WTC11 (cell line): ENCODE data around the gene SH3TC2. TPM values are rescaled to one million over a fixed set of nuclear protein-coding genes. Genes with fewer than 3 reads are reported as not detected.

Source experiments
- ATAC-seq: fragments of 200-7000 bp; cut with Tn5 transposase; 2 replicates; pipeline ENCODE4 v1.10.0; 2021; ENCODE audit warnings: mild to moderate bottlenecking, moderate library complexity
- CTCF ChIA-PET: fragments of 300-600 bp; sonication (Branson Sonifier 250); formaldehyde crosslinking; loops from one replicate; lab custom pipeline; 2021; ENCODE audit warnings: antibody characterized with exemption; lab: Charles Lee
- POLR2A ChIA-PET: fragments of 350-600 bp; sonication (Branson Sonifier 250); formaldehyde crosslinking; loops from one replicate; lab custom pipeline; 2021; ENCODE audit warnings: antibody characterized with exemption; lab: Charles Lee
- DNase-seq: peaks from one replicate; pipeline ENCODE4 v3.0.0; 2021; ENCODE audit warnings: low spot score
- H3K27ac Mint-ChIP-seq: 2 replicates; pipeline ENCODE4 v1.8.0; 2021; ENCODE audit warnings: mixed read lengths
- H3K27me3 Mint-ChIP-seq: 2 replicates; pipeline ENCODE4 v1.8.0; 2021; ENCODE audit warnings: low read depth, mild to moderate bottlenecking, moderate library complexity, mixed read lengths
- H3K36me3 Mint-ChIP-seq: 2 replicates; pipeline ENCODE4 v1.8.0; 2021; ENCODE audit warnings: mixed read lengths
- H3K4me1 Mint-ChIP-seq: 2 replicates; pipeline ENCODE4 v1.8.0; 2022; ENCODE audit warnings: mixed read lengths
- H3K4me3 Mint-ChIP-seq: 2 replicates; pipeline ENCODE4 v1.8.0; 2021; ENCODE audit warnings: mild to moderate bottlenecking, moderate library complexity, mixed read lengths
- H3K9me3 Mint-ChIP-seq: 2 replicates; pipeline ENCODE4 v1.8.0; 2021; ENCODE audit warnings: mixed read lengths
- CREM ChIP-seq: sonication (generic); formaldehyde crosslinking; IDR thresholded peaks from 2 replicates; pipeline ENCODE4 v1.8.1; 2022; ENCODE audit warnings: mild to moderate bottlenecking, missing genetic modification reagents, moderate library complexity
- ESRRA ChIP-seq: sonication (generic); formaldehyde crosslinking; IDR thresholded peaks from 2 replicates; pipeline ENCODE4 v1.8.1; 2022; ENCODE audit warnings: mild to moderate bottlenecking, missing genetic modification reagents, borderline replicate concordance
- ETV6 ChIP-seq: sonication (generic); formaldehyde crosslinking; IDR thresholded peaks from 2 replicates; pipeline ENCODE4 v1.8.1; 2022; ENCODE audit warnings: mild to moderate bottlenecking, missing genetic modification reagents
- GABPB1 ChIP-seq: sonication (generic); formaldehyde crosslinking; IDR thresholded peaks from 2 replicates; pipeline ENCODE4 v1.8.1; 2023; ENCODE audit warnings: mild to moderate bottlenecking, missing genetic modification reagents
- MXD4 ChIP-seq: fragments of 250-450 bp; sonication (Bioruptor Pico); IDR thresholded peaks from 2 replicates; pipeline ENCODE4 v1.8.0; 2021; ENCODE audit warnings: mild to moderate bottlenecking, moderate library complexity, borderline replicate concordance
- NR2C2 ChIP-seq: sonication (generic); formaldehyde crosslinking; IDR thresholded peaks from 2 replicates; pipeline ENCODE4 v1.8.0; 2022; ENCODE audit warnings: mild to moderate bottlenecking, missing genetic modification reagents
- total RNA-seq: library from RNA; stranded (reverse); gene quantifications from 3 replicates; pipeline ENCODE4 v1.2.3, GENCODE V29; 2021
- TF ChIP-seq, protein P1 (sequence below): fragments of 250-450 bp; sonication (Bioruptor Pico); IDR thresholded peaks from 2 replicates; pipeline ENCODE4 v2.1.2; 2022; ENCODE audit warnings: mild to moderate bottlenecking, moderate library complexity
- TF ChIP-seq, protein P2 (sequence below): sonication (generic); formaldehyde crosslinking; IDR thresholded peaks from 2 replicates; pipeline ENCODE4 v1.8.0; 2023; ENCODE audit warnings: mild to moderate bottlenecking, missing genetic modification reagents
- TF ChIP-seq, protein P3 (sequence below): sonication (generic); formaldehyde crosslinking; IDR thresholded peaks from 2 replicates; pipeline ENCODE4 v1.8.0; 2022; ENCODE audit warnings: mild to moderate bottlenecking, missing genetic modification reagents
- TF ChIP-seq, protein P4 (sequence below): fragments of 250-450 bp; sonication (Bioruptor Pico); IDR thresholded peaks from 2 replicates; pipeline ENCODE4 v1.9.0; 2021; ENCODE audit warnings: mild to moderate bottlenecking
- TF ChIP-seq, protein P5 (sequence below): fragments of 250-450 bp; sonication (Bioruptor Pico); IDR thresholded peaks from 2 replicates; pipeline ENCODE4 v1.8.0; 2021; ENCODE audit warnings: mild to moderate bottlenecking
- TF ChIP-seq, protein P6 (sequence below): sonication (generic); formaldehyde crosslinking; IDR thresholded peaks from 2 replicates; pipeline ENCODE4 v1.8.1; 2022; ENCODE audit warnings: low read depth, missing genetic modification reagents, borderline replicate concordance
- TF ChIP-seq, protein P7 (sequence below): sonication (generic); formaldehyde crosslinking; IDR thresholded peaks from 2 replicates; pipeline ENCODE4 v1.8.1; 2022; ENCODE audit warnings: missing genetic modification reagents, borderline replicate concordance

The SH3TC2 gene
- total RNA-seq, 1 experiment from 2014 or later = 0.61 TPM

DNA sequence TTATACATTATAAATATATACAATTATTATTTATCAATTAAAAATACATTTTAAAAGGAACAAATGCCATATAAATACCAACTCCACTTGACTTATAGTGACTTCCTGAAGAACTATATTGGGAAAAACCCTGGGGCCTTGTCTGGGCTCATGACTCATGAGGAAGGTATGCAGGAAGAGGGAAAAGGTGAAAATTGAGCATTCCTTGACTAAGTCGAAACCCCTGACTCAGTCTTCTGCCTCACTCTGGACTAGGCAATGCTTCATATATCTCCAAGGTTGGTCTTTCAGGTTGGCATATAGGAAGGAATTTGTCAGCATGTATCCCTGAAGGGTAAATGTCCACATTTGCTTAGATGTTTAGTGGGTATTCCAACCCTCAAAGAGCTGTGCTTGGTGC is 78.5 kb downstream of the SH3TC2 start (continued):
- TF ChIP-seq, protein P1, sequence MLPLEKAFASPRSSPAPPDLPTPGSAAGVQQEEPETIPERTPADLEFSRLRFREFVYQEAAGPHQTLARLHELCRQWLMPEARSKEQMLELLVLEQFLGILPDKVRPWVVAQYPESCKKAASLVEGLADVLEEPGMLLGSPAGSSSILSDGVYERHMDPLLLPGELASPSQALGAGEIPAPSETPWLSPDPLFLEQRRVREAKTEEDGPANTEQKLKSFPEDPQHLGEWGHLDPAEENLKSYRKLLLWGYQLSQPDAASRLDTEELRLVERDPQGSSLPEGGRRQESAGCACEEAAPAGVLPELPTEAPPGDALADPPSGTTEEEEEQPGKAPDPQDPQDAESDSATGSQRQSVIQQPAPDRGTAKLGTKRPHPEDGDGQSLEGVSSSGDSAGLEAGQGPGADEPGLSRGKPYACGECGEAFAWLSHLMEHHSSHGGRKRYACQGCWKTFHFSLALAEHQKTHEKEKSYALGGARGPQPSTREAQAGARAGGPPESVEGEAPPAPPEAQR (CRISPR knock-in tag) = no peak
- TF ChIP-seq, protein P2, sequence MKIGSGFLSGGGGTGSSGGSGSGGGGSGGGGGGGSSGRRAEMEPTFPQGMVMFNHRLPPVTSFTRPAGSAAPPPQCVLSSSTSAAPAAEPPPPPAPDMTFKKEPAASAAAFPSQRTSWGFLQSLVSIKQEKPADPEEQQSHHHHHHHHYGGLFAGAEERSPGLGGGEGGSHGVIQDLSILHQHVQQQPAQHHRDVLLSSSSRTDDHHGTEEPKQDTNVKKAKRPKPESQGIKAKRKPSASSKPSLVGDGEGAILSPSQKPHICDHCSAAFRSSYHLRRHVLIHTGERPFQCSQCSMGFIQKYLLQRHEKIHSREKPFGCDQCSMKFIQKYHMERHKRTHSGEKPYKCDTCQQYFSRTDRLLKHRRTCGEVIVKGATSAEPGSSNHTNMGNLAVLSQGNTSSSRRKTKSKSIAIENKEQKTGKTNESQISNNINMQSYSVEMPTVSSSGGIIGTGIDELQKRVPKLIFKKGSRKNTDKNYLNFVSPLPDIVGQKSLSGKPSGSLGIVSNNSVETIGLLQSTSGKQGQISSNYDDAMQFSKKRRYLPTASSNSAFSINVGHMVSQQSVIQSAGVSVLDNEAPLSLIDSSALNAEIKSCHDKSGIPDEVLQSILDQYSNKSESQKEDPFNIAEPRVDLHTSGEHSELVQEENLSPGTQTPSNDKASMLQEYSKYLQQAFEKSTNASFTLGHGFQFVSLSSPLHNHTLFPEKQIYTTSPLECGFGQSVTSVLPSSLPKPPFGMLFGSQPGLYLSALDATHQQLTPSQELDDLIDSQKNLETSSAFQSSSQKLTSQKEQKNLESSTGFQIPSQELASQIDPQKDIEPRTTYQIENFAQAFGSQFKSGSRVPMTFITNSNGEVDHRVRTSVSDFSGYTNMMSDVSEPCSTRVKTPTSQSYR = no peak
- no peak for TF ChIP-seq CREM (CRISPR knock-in tag)
- TF ChIP-seq, all 79 proteins: peak for 0

DNA sequence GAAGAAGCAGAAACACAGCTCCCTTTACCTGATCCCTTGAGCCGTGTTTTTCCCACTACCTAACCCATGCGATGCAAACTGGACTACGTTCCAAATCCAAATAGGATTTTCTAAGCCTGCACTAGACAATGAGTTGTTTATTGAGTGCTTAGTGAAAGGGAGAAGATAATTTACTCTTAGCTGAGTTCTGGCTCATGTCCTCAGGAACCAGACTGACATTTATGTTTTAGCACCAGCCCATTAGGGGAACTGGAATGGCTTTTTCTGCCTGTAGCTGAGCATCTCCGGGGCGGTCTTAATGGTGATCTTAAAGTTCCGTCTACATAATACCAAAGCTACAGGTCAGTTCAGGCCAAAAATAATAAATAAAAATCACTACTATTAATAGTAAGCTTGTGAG is 81.5 kb downstream of the SH3TC2 start:
- ChIA-PET POLR2A (no interaction called here), CTCF (interaction anchor here (0.6 to 2.3 kb wide), 7 partner anchors 10 to 250 kb away, joined by 3 to 8 read pairs (median 4); no protein-coding TSS in a partner anchor)
- no peak overlapping the region for H3K27ac Mint-ChIP-seq
- no peak overlapping the region for H3K4me3 Mint-ChIP-seq
- no peak for DNase-seq
- peaks cover 54% of the 10 kb centered on the region for H3K4me1 Mint-ChIP-seq
- no peaks in the 10 kb centered on the region for H3K36me3 Mint-ChIP-seq
- TF ChIP-seq, protein P3, sequence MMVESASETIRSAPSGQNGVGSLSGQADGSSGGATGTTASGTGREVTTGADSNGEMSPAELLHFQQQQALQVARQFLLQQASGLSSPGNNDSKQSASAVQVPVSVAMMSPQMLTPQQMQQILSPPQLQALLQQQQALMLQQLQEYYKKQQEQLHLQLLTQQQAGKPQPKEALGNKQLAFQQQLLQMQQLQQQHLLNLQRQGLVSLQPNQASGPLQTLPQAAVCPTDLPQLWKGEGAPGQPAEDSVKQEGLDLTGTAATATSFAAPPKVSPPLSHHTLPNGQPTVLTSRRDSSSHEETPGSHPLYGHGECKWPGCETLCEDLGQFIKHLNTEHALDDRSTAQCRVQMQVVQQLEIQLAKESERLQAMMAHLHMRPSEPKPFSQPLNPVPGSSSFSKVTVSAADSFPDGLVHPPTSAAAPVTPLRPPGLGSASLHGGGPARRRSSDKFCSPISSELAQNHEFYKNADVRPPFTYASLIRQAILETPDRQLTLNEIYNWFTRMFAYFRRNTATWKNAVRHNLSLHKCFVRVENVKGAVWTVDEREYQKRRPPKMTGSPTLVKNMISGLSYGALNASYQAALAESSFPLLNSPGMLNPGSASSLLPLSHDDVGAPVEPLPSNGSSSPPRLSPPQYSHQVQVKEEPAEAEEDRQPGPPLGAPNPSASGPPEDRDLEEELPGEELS (CRISPR knock-in tag) = no peak
- TF ChIP-seq, protein P4, sequence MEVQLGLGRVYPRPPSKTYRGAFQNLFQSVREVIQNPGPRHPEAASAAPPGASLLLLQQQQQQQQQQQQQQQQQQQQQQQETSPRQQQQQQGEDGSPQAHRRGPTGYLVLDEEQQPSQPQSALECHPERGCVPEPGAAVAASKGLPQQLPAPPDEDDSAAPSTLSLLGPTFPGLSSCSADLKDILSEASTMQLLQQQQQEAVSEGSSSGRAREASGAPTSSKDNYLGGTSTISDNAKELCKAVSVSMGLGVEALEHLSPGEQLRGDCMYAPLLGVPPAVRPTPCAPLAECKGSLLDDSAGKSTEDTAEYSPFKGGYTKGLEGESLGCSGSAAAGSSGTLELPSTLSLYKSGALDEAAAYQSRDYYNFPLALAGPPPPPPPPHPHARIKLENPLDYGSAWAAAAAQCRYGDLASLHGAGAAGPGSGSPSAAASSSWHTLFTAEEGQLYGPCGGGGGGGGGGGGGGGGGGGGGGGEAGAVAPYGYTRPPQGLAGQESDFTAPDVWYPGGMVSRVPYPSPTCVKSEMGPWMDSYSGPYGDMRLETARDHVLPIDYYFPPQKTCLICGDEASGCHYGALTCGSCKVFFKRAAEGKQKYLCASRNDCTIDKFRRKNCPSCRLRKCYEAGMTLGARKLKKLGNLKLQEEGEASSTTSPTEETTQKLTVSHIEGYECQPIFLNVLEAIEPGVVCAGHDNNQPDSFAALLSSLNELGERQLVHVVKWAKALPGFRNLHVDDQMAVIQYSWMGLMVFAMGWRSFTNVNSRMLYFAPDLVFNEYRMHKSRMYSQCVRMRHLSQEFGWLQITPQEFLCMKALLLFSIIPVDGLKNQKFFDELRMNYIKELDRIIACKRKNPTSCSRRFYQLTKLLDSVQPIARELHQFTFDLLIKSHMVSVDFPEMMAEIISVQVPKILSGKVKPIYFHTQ (CRISPR knock-in tag) = no peak
- TF ChIP-seq, protein P5, sequence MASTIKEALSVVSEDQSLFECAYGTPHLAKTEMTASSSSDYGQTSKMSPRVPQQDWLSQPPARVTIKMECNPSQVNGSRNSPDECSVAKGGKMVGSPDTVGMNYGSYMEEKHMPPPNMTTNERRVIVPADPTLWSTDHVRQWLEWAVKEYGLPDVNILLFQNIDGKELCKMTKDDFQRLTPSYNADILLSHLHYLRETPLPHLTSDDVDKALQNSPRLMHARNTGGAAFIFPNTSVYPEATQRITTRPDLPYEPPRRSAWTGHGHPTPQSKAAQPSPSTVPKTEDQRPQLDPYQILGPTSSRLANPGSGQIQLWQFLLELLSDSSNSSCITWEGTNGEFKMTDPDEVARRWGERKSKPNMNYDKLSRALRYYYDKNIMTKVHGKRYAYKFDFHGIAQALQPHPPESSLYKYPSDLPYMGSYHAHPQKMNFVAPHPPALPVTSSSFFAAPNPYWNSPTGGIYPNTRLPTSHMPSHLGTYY = no peak
- TF ChIP-seq NR2C2 (CRISPR knock-in tag) = no peak
- TF ChIP-seq ETV6 (CRISPR knock-in tag) = no peak
- TF ChIP-seq MXD4 (CRISPR knock-in tag) = no peak
- no peaks in the 10 kb centered on the region for H3K9me3 Mint-ChIP-seq
- no peaks in the 10 kb centered on the region for H3K27me3 Mint-ChIP-seq
- ATAC-seq = no peak

DNA sequence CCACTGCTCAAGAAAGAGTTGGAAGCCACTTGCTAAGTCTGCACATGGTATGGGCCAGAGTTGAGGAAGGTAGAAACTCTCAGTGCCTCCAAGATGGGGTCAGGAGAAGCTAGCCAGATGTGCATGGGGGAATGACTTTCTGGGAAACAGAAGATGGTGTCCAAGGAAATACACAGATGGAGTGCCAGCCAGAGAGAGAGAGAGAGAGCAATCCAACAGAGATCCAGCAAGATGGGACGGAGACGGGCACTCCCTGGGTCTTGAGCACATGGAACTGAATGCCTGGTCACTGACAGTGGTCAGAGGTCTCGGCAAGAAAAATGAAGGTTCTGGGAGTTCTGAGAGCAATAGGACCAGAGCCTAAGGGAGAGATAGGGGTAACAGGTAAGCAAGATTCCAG is 82.1 kb downstream of the SH3TC2 start:
- ATAC-seq (no peak), DNase-seq (no peak)
- POLR2A ChIA-PET = no interaction called here
- no peaks in the 10 kb centered on the region for H3K9me3 Mint-ChIP-seq
- H3K4me3 Mint-ChIP-seq = no peak overlapping the region
- CTCF ChIA-PET = interaction anchor here (0.6 to 2.3 kb wide), 8 partner anchors 11 to 250 kb away, joined by 3 to 8 read pairs (median 4); no protein-coding TSS in a partner anchor
- no peaks in the 10 kb centered on the region for H3K36me3 Mint-ChIP-seq
- no peaks in the 10 kb centered on the region for H3K27me3 Mint-ChIP-seq
- H3K4me1 Mint-ChIP-seq = peaks cover 55% of the 10 kb centered on the region
- H3K27ac Mint-ChIP-seq = no peak overlapping the region
- TF ChIP-seq, protein P4 (CRISPR knock-in tag) = no peak
- TF ChIP-seq, protein P6, sequence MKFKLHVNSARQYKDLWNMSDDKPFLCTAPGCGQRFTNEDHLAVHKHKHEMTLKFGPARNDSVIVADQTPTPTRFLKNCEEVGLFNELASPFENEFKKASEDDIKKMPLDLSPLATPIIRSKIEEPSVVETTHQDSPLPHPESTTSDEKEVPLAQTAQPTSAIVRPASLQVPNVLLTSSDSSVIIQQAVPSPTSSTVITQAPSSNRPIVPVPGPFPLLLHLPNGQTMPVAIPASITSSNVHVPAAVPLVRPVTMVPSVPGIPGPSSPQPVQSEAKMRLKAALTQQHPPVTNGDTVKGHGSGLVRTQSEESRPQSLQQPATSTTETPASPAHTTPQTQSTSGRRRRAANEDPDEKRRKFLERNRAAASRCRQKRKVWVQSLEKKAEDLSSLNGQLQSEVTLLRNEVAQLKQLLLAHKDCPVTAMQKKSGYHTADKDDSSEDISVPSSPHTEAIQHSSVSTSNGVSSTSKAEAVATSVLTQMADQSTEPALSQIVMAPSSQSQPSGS (CRISPR knock-in tag) = no peak
- TF ChIP-seq, protein P1 (CRISPR knock-in tag) = no peak
- no peak for TF ChIP-seq ESRRA (CRISPR knock-in tag)
- TF ChIP-seq, protein P7, sequence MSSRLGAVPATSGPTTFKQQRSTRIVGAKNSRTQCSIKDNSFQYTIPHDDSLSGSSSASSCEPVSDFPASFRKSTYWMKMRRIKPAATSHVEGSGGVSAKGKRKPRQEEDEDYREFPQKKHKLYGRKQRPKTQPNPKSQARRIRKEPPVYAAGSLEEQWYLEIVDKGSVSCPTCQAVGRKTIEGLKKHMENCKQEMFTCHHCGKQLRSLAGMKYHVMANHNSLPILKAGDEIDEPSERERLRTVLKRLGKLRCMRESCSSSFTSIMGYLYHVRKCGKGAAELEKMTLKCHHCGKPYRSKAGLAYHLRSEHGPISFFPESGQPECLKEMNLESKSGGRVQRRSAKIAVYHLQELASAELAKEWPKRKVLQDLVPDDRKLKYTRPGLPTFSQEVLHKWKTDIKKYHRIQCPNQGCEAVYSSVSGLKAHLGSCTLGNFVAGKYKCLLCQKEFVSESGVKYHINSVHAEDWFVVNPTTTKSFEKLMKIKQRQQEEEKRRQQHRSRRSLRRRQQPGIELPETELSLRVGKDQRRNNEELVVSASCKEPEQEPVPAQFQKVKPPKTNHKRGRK = no peak
- no peak for TF ChIP-seq GABPB1 (CRISPR knock-in tag)
